ENCODE data around the gene SDC4. TPM values are rescaled to one million over a fixed set of nuclear protein-coding genes. Genes with fewer than 3 reads are reported as not detected.

Gene SDC4
- total RNA-seq, 2 donors from 2014 or later = 62.0 to 97.6 TPM

GRCh38 chr20:45366192-45366591 lies 18.0 kb upstream of the SDC4 start:
- H3K27ac ChIP-seq = no peak overlapping the region
- DNase-seq = no peak
- H3K27me3 ChIP-seq = no peaks in the 10 kb centered on the region
- WGBS, 2 donors = 88 to 90% methylated on average over 1 of the region's 1 CpG
- TF ChIP-seq, protein P1, sequence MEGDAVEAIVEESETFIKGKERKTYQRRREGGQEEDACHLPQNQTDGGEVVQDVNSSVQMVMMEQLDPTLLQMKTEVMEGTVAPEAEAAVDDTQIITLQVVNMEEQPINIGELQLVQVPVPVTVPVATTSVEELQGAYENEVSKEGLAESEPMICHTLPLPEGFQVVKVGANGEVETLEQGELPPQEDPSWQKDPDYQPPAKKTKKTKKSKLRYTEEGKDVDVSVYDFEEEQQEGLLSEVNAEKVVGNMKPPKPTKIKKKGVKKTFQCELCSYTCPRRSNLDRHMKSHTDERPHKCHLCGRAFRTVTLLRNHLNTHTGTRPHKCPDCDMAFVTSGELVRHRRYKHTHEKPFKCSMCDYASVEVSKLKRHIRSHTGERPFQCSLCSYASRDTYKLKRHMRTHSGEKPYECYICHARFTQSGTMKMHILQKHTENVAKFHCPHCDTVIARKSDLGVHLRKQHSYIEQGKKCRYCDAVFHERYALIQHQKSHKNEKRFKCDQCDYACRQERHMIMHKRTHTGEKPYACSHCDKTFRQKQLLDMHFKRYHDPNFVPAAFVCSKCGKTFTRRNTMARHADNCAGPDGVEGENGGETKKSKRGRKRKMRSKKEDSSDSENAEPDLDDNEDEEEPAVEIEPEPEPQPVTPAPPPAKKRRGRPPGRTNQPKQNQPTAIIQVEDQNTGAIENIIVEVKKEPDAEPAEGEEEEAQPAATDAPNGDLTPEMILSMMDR (IDR thresholded peaks at IDR 0.05) = no peak
- no peak for TF ChIP-seq POLR2A (IDR thresholded peaks at IDR 0.05)
- intact Hi-C loops (cut with DNase I) = no loop called here
- H3K9me3 ChIP-seq = no peaks in the 10 kb centered on the region
- ATAC-seq = no peak
- peaks cover 28% of the 10 kb centered on the region for H3K4me1 ChIP-seq
- no peak overlapping the region for H3K4me3 ChIP-seq
- H3K36me3 ChIP-seq (replicated peaks in 1 of 2; ENCODE audit: insufficient read depth in 1 of 2, low read depth in 2 of 2) = no peaks in the 10 kb centered on the region

DNA sequence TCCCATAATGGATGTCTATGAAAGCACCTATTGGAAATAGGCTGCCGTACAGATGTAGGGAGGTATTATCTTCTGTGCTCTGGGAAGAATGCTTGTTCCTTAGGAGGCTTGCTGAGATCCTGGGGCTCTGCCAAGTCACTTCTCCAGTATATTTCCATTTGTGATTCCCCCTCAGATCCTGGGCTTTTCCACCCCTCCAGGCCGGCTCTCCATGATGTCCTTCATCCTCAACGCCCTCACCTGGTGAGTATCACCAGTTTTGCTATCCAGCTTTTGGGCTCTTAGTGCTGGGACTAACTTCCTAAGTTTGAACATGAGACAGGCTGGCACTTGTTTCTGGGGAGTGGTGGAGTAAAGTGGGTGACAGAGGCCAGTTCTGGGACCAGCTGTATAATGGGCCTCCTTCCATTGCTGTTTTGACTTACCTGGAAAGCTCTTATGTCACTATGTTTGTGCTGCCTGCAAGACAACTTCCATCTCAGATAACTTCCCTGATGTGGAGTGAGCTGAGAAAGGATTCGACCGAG lies 17.3 kb upstream of the SDC4 start:
- H3K27ac ChIP-seq = no peak overlapping the region
- no peaks in the 10 kb centered on the region for H3K9me3 ChIP-seq
- TF ChIP-seq POLR2A (IDR thresholded peaks at IDR 0.05) = no peak
- TF ChIP-seq, protein P1 (IDR thresholded peaks at IDR 0.05) = no peak
- intact Hi-C loops (cut with DNase I) = no loop called here
- H3K36me3 ChIP-seq (replicated peaks in 1 of 2; ENCODE audit: insufficient read depth in 1 of 2, low read depth in 2 of 2) = no peaks in the 10 kb centered on the region
- H3K27me3 ChIP-seq = no peaks in the 10 kb centered on the region
- H3K4me1 ChIP-seq = peaks cover 35% of the 10 kb centered on the region
- WGBS, 2 donors = 83 to 85% methylated on average over 3 to 5 of the region's 5 CpGs
- ATAC-seq (no peak), DNase-seq (no peak)
- no peak overlapping the region for H3K4me3 ChIP-seq

GRCh38 chr20:45363611-45364492 lies 15.6 kb upstream of the SDC4 start:
- WGBS, 2 donors = 20 to 32% methylated on average over 12 to 23 of the region's 23 CpGs
- Histone ChIP-seq H3K27ac (peak overlapping the region; percentile 85 to 97 (median 94)), H3K4me1 (peaks cover 51% of the 10 kb centered on the region), H3K9me3 (no peaks in the 10 kb centered on the region), H3K36me3 (replicated peaks in 1 of 2; ENCODE audit: insufficient read depth in 1 of 2, low read depth in 2 of 2) (no peaks in the 10 kb centered on the region), H3K27me3 (no peaks in the 10 kb centered on the region), H3K4me3 (peak overlapping the region; percentile 46 to 54)
- no peak for TF ChIP-seq POLR2A (IDR thresholded peaks at IDR 0.05)
- TF ChIP-seq, protein P1 (IDR thresholded peaks at IDR 0.05) = no peak
- DNase-seq = no peak
- intact Hi-C loops (cut with DNase I) = no loop called here
- no peak for ATAC-seq

DNA sequence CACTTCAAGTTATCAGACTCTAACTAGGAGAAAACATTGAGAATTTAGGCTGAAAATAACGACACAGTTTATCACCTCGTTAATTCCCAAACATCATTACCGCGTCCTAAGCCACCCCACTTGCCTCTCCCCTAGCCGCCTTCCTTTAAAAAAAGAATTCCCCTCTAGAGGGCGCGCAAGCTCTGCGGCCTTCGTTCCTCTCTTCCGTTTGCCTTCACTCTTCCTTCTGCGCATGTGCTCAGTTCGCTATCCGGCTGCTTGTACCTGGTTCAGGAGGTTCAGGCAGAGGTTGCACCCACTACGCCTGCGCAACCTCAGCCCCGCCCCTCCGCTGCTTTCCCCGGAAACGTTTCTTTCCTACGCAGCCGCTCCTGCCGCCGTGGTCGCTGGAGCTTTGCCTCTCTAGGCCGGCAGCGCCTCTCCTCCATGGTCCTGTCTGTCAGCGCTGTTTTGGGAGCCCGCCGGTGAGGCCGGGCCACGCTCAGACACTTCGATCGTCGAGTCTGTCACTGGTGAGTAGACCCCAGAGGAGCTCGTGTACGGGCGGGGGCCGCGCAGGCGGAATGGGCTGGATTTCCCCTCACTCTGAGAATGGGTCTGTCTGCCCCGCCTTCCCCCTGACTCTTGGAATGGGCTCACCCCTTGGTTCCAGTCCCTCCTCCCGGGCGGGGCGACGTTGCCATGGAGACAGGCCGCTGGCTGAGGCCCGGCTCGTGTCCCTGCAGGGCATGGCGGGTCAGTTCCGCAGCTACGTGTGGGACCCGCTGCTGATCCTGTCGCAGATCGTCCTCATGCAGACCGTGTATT lies 14.8 kb upstream of the SDC4 start, which contains the start of gene SYS1:
Gene SYS1, plus strand, starts transcription at position 353 of the 807 bp plus-strand sequence. Its CDS starts 376 bp downstream, at position 729.
- WGBS, 2 donors = 0 to 1% methylated on average over 39 to 55 of the region's 55 CpGs
- ATAC-seq = peak; percentile 91
- peak; percentile 89 to 97 (median 97) for TF ChIP-seq POLR2A (IDR thresholded peaks at IDR 0.05)
- TF ChIP-seq, protein P1 (IDR thresholded peaks at IDR 0.05) = peak; percentile 84 to 99 (median 97)
- peak; percentile 98 to 100 (median 98) for DNase-seq
- Histone ChIP-seq H3K9me3 (no peaks in the 10 kb centered on the region), H3K4me3 (peak within 1 kb of the TSS; percentile 46 to 54), H3K27ac (peak within 1 kb of the TSS; percentile 85 to 97 (median 94)), H3K36me3 (replicated peaks in 1 of 2; ENCODE audit: insufficient read depth in 1 of 2, low read depth in 2 of 2) (no peaks in the 10 kb centered on the region), H3K27me3 (no peaks in the 10 kb centered on the region), H3K4me1 (peaks cover 60% of the 10 kb centered on the region)
- intact Hi-C loops (cut with DNase I) = no loop called here
